Glutamatergic neuron (in vitro differentiated cells): ENCODE measurements around the gene TMEM52B. TPM values are rescaled to one million over a fixed set of nuclear protein-coding genes. Genes with fewer than 3 reads are reported as not detected.
"Not testable (repeated sequence)": the region's sequence is repeated elsewhere in the genome, so short reads cannot be mapped to it uniquely, and the experiment has no call there.

ENCODE experiments used
- DNase-seq: peaks from one replicate; pipeline ENCODE4 v3.0.0; 2022
- H3K27ac Mint-ChIP-seq: one replicate; pipeline ENCODE4 v1.8.0; 2020; ENCODE audit warnings: mild to moderate bottlenecking, mixed read lengths, inconsistent platforms; ENCODE audit not compliant: unreplicated experiment
- H3K27me3 Mint-ChIP-seq: one replicate; pipeline ENCODE4 v1.8.0; 2020; ENCODE audit warnings: mild to moderate bottlenecking, moderate library complexity, mixed read lengths, inconsistent platforms; ENCODE audit not compliant: unreplicated experiment
- H3K36me3 Mint-ChIP-seq: one replicate; pipeline ENCODE4 v1.8.0; 2020; ENCODE audit warnings: mild to moderate bottlenecking, mixed read lengths, inconsistent platforms; ENCODE audit not compliant: unreplicated experiment
- H3K4me1 Mint-ChIP-seq: one replicate; pipeline ENCODE4 v1.8.0; 2020; ENCODE audit warnings: mild to moderate bottlenecking, low read depth, mixed read lengths, inconsistent platforms; ENCODE audit not compliant: unreplicated experiment
- H3K4me3 Mint-ChIP-seq: one replicate; pipeline ENCODE4 v1.8.0; 2020; ENCODE audit warnings: mild to moderate bottlenecking, mixed read lengths, inconsistent platforms; ENCODE audit not compliant: unreplicated experiment
- H3K9me3 Mint-ChIP-seq: one replicate; pipeline ENCODE4 v1.8.0; 2020; ENCODE audit warnings: mild to moderate bottlenecking, moderate library complexity, mixed read lengths, inconsistent platforms; ENCODE audit not compliant: unreplicated experiment
- CTCF ChIP-seq: fragments of 200-600 bp; sonication (generic); IDR thresholded peaks from one replicate; pipeline ENCODE4 v1.5.0; 2021; ENCODE audit not compliant: partially characterized antibody, unreplicated experiment
- total RNA-seq: library from RNA; stranded (reverse); fragmentation: NEBNext Ultra II Directional; extraction: Animal tissue kit (Norgen Biotek cat#: 25700); gene quantifications from one replicate; pipeline ENCODE4 v1.2.1, GENCODE V29; 2021; ENCODE audit not compliant: unreplicated experiment

TMEM52B gene
- total RNA-seq, 1 donor from 2014 or later: not detected

GRCh38 chr12:10197879-10198278 lies 19.0 kb downstream of the TMEM52B start:
- DNase-seq: no peak
- no peaks in the 10 kb centered on the region for H3K36me3 Mint-ChIP-seq
- no peaks in the 10 kb centered on the region for H3K27me3 Mint-ChIP-seq
- no peak overlapping the region for H3K4me3 Mint-ChIP-seq
- no peak overlapping the region for H3K27ac Mint-ChIP-seq
- TF ChIP-seq CTCF: no peak
- H3K4me1 Mint-ChIP-seq: no peaks in the 10 kb centered on the region
- no peaks in the 10 kb centered on the region for H3K9me3 Mint-ChIP-seq

DNA sequence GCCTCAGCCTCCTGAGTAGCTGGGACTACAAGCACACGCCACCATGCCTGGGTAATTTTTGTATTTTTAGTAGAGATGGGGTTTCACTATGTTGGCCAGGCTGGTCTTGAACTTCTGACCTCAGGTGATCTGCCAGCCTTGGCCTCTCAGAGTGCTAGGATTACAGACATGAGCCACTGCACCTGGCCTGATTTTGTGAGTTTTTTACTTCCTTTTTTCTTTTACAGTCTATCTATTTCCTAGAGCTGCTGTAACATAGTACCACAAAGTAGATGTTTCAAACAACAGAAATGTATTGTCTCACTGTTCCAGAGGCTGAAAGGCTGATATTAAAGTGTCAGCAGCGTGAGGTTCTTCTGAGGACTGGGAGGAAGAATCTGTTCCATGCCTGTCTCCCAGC lies 25.7 kb downstream of the TMEM52B start:
- H3K4me1 Mint-ChIP-seq, DNase-seq, H3K36me3 Mint-ChIP-seq, H3K27me3 Mint-ChIP-seq, H3K27ac Mint-ChIP-seq, H3K4me3 Mint-ChIP-seq, H3K9me3 Mint-ChIP-seq: not testable (repeated sequence)

DNA sequence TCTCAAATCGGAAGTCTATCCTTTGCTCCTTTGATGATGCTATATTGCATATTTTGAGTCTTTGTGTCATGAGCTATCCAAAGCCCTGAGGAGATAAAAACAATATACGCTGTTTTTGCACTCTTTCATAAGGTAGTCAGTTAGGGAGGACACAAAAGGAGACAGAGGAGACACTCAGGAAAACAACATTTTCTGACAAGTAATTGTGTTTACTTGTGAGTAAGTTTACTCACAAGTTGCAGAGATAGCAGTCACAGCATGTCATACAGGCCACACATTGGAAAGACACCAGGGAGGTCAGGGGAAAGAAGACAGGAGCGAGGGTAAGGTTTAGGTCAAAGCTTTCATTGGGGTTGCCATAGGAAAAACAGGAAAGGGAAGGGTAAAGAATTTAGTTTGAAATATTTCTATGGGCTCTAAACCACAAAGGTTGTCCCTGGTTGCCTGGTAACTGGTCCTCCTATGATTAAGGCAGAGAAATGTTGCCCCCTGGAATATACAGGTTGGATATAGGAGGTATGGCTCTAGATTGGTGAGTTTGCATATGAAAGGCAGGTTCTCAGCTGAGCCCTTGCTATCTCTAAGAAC lies 26.5 kb downstream of the TMEM52B start:
- H3K9me3 Mint-ChIP-seq: peaks cover 2% of the 10 kb centered on the region
- no peak overlapping the region for H3K4me3 Mint-ChIP-seq
- H3K36me3 Mint-ChIP-seq: no peaks in the 10 kb centered on the region
- no peaks in the 10 kb centered on the region for H3K27me3 Mint-ChIP-seq
- no peak for DNase-seq
- no peaks in the 10 kb centered on the region for H3K4me1 Mint-ChIP-seq
- H3K27ac Mint-ChIP-seq: no peak overlapping the region
- TF ChIP-seq CTCF: no peak

GRCh38 chr12:10207136-10207535 lies 28.3 kb downstream of the TMEM52B start:
- no peak for TF ChIP-seq CTCF
- Mint-ChIP-seq H3K27me3 (peaks cover under 1% of the 10 kb centered on the region), H3K27ac (no peak overlapping the region), H3K4me1 (no peaks in the 10 kb centered on the region), H3K36me3 (no peaks in the 10 kb centered on the region), H3K9me3 (peaks cover 5% of the 10 kb centered on the region), H3K4me3 (no peak overlapping the region)
- no peak for DNase-seq

- no peak for DNase-seq
- Mint-ChIP-seq H3K27me3 (peaks cover 4% of the 10 kb centered on the region), H3K27ac (no peak overlapping the region), H3K9me3 (peaks cover 13% of the 10 kb centered on the region), H3K36me3 (no peaks in the 10 kb centered on the region), H3K4me3 (no peak overlapping the region), H3K4me1 (peaks cover 5% of the 10 kb centered on the region)
- TF ChIP-seq CTCF: no peak
Measured at GRCh38 chr12:10210225-10210624, 31.4 kb downstream of the TMEM52B start.
